MM.1S (cell line): Measurements from ENCODE around the gene TXNDC17.
"Not testable (repeated sequence)": the region's sequence is repeated elsewhere in the genome, so short reads cannot be mapped to it uniquely, and the experiment has no call there.

Source experiments
- CTCF ChIP-seq: fragments of 300-600 bp; sonication (generic); IDR thresholded peaks from 2 replicates; pipeline ENCODE4 v1.5.1; 2016; ENCODE audit warnings: antibody characterized with exemption, low read length, mixed read lengths
- EZH2 ChIP-seq: fragments of 300-600 bp; sonication (generic); optimal IDR thresholded peaks from 2 replicates; pipeline ENCODE3; 2017; ENCODE audit warnings: low read depth, mild to moderate bottlenecking, antibody characterized with exemption, low read length, mixed read lengths

GRCh38 chr17:6663200-6663599 is 22.3 kb downstream of the TXNDC17 start:
- TF ChIP-seq CTCF, EZH2: not testable (repeated sequence)
